CD4-positive, alpha-beta T cell (primary cell): ENCODE measurements around the gene TWF2. TPM values are rescaled to one million over a fixed set of nuclear protein-coding genes. Genes with fewer than 3 reads are reported as not detected.

Experiments used
- ATAC-seq: fragments of 200-7000 bp; cut with Tn5 transposase; one replicate; pipeline ENCODE4 v1.10.0; 2022; ENCODE audit warnings: mild to moderate bottlenecking; ENCODE audit not compliant: poor library complexity
- CTCF ChIA-PET: fragments of 350-600 bp; sonication (Branson Sonifier 250); formaldehyde crosslinking; loops from one replicate; lab custom pipeline; 2021; ENCODE audit warnings: antibody characterized with exemption, inconsistent platforms; lab: Charles Lee
- POLR2A ChIA-PET: fragments of 350-600 bp; sonication (Branson Sonifier 250); formaldehyde crosslinking; loops from one replicate; lab custom pipeline; 2021; ENCODE audit warnings: antibody characterized with exemption, inconsistent platforms; lab: Charles Lee
- DNase-seq, 14 experiments: peaks; one replicate each; pipeline ENCODE4 v3.0.0-alpha.2; 2013 to 2020; ENCODE audit warnings: mixed read lengths in 2 of 14
- H3K27ac ChIP-seq, 2 donors: one replicate each; pipeline versions ENCODE4 v1.5.1 to v1.7.0; 2013; ENCODE audit warnings: low read length in 2 of 2, low read depth in 1 of 2, mild to moderate bottlenecking in 1 of 2
- H3K27me3 ChIP-seq, 2 experiments: 1 replicate in 1 of 2; 2 replicates in 1 of 2; pipeline versions ENCODE4 v1.6.1 to v1.7.0; 2013; ENCODE audit warnings: low read length in 2 of 2, control low read depth in 1 of 2, mild to moderate bottlenecking in 1 of 2, moderate library complexity in 1 of 2; ENCODE audit not compliant: insufficient read depth in 2 of 2, control insufficient read depth in 1 of 2
- H3K36me3 ChIP-seq: one replicate; pipeline ENCODE4 v1.6.1; 2013; ENCODE audit warnings: low read length, control low read depth; ENCODE audit not compliant: insufficient read depth
- H3K4me1 ChIP-seq: one replicate; pipeline ENCODE4 v1.6.1; 2013; ENCODE audit warnings: low read length, control low read depth; ENCODE audit not compliant: insufficient read depth
- H3K4me3 ChIP-seq: one replicate; pipeline ENCODE4 v1.5.1; 2013; ENCODE audit warnings: mild to moderate bottlenecking, low read length, moderate library complexity
- H3K9me3 ChIP-seq, 2 experiments: 1 replicate in 1 of 2; 2 replicates in 1 of 2; pipeline versions ENCODE4 v1.6.1 to v1.7.0; 2013; ENCODE audit warnings: low read length in 2 of 2, mild to moderate bottlenecking in 2 of 2, control low read depth in 1 of 2, moderate library complexity in 1 of 2; ENCODE audit not compliant: control insufficient read depth in 1 of 2, insufficient read depth in 1 of 2
- H3K27ac Mint-ChIP-seq: one replicate; pipeline ENCODE4 v1.8.0; 2020; ENCODE audit warnings: mixed read lengths
- H3K27me3 Mint-ChIP-seq: one replicate; pipeline ENCODE4 v1.8.0; 2021; ENCODE audit warnings: mixed read lengths
- H3K36me3 Mint-ChIP-seq: one replicate; pipeline ENCODE4 v1.8.0; 2021; ENCODE audit warnings: low read depth, mixed read lengths
- H3K4me1 Mint-ChIP-seq: one replicate; pipeline ENCODE4 v1.8.0; 2021; ENCODE audit warnings: low read depth, mixed read lengths
- H3K4me3 Mint-ChIP-seq: one replicate; pipeline ENCODE4 v1.8.0; 2020; ENCODE audit warnings: mild to moderate bottlenecking, mixed read lengths
- H3K9me3 Mint-ChIP-seq: one replicate; pipeline ENCODE4 v1.8.0; 2020; ENCODE audit warnings: mixed read lengths
- intact Hi-C, 2 experiments: fragments of 100-400 bp; cut with DNase I in 1 of 2; cut with micrococcal nuclease in 1 of 2; formaldehyde crosslinking; loops; one replicate each; pipeline versions ENCODE4 v1.15.1 to v1.9.0; 2023 to 2025; cut with DNase I, micrococcal nuclease
- total RNA-seq, 174 experiments: library from RNA in 2 of 174; stranded (reverse) in 2 of 174; gene quantifications; one replicate each; pipeline ENCODE4 v1.2.3 and lab custom pipeline; 2021 to 2026
- TF ChIP-seq, protein P1 (sequence below): fragments of 200-600 bp; IDR thresholded peaks from one replicate; pipeline ENCODE4 v1.8.0; 2022; ENCODE audit warnings: antibody characterized with exemption, mild to moderate bottlenecking

TWF2 gene
- total RNA-seq, 2 experiments from 2014 or later, result 17.4 to 21.7 TPM

DNA sequence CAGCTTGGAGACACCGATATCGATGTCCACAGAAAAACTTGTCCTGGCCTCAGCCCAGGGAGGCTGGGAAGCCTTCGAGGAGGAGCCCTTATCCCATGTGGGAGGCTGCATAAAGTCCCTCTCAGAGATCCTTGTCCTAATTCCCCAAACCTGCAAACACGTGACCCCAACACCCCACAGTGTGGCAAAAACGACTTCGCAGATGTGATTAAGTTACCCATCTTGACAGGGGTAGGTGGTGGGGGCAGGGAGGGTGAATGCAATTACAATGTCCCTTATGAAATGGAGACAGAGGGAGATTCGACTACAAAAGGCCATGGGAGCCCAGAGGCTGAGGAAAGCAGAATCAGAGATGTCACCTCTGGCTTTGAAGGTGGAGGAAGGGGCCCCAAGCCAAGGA lies 11.2 kb downstream of the TWF2 start:
- peaks cover 57% of the 10 kb centered on the region for H3K36me3 Mint-ChIP-seq
- H3K27ac ChIP-seq, result peak overlapping the region in 1 of 2 donors; percentile 51
- ChIA-PET POLR2A (interaction anchor here (1.0 to 8.6 kb wide), 2 partner anchors 9 to 13 kb away, joined by 3 to 74 read pairs; partner anchors contain the start of gene TWF2), CTCF (interaction anchor here (3.0 kb wide), 1 partner anchor 111 kb away, joined by 18 read pairs; no protein-coding TSS in a partner anchor)
- peaks cover 58% of the 10 kb centered on the region for H3K4me1 Mint-ChIP-seq
- no peak overlapping the region for H3K4me3 Mint-ChIP-seq
- no peaks in the 10 kb centered on the region for H3K27me3 ChIP-seq
- intact Hi-C loops, result no loop called here
- H3K27ac Mint-ChIP-seq, result peak overlapping the region; percentile 17
- no peak overlapping the region for H3K4me3 ChIP-seq
- no peaks in the 10 kb centered on the region for H3K9me3 ChIP-seq
- no peaks in the 10 kb centered on the region for H3K27me3 Mint-ChIP-seq
- no peaks in the 10 kb centered on the region for H3K9me3 Mint-ChIP-seq
- peaks cover 50% of the 10 kb centered on the region for H3K36me3 ChIP-seq
- no peak for DNase-seq
- no peak for ATAC-seq
- TF ChIP-seq, protein P1, sequence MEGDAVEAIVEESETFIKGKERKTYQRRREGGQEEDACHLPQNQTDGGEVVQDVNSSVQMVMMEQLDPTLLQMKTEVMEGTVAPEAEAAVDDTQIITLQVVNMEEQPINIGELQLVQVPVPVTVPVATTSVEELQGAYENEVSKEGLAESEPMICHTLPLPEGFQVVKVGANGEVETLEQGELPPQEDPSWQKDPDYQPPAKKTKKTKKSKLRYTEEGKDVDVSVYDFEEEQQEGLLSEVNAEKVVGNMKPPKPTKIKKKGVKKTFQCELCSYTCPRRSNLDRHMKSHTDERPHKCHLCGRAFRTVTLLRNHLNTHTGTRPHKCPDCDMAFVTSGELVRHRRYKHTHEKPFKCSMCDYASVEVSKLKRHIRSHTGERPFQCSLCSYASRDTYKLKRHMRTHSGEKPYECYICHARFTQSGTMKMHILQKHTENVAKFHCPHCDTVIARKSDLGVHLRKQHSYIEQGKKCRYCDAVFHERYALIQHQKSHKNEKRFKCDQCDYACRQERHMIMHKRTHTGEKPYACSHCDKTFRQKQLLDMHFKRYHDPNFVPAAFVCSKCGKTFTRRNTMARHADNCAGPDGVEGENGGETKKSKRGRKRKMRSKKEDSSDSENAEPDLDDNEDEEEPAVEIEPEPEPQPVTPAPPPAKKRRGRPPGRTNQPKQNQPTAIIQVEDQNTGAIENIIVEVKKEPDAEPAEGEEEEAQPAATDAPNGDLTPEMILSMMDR, result no peak
- H3K4me1 ChIP-seq, result peaks cover 76% of the 10 kb centered on the region

DNA sequence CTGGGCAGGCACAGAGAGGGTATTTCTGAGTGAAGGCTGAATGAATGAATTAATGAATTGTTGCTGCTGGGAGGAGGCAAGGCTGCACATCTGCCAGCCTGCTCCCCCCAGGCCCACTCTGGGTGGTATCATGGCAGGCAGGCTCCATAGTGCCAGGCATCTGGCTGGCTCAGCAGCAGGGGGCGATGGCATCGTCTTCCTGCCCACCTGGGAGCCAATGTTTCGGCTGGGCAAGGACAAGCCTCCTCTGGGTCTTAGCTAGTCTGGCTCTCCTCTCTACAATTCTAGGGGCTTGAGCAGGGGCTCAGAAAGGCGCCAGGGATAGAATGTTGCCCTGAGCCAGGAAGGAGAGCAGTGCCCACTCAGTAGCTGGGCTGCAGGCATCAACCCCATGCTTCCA lies 11.8 kb downstream of the TWF2 start:
- intact Hi-C loops, result no loop called here
- H3K36me3 Mint-ChIP-seq, result peaks cover 50% of the 10 kb centered on the region
- DNase-seq (peak in 1 of 14 experiments; percentile 36), ATAC-seq (no peak)
- no peaks in the 10 kb centered on the region for H3K27me3 Mint-ChIP-seq
- H3K4me1 Mint-ChIP-seq, result peaks cover 62% of the 10 kb centered on the region
- Histone ChIP-seq H3K27ac (peak overlapping the region in 1 of 2 donors; percentile 51), H3K4me1 (peaks cover 76% of the 10 kb centered on the region), H3K27me3 (no peaks in the 10 kb centered on the region), H3K36me3 (peaks cover 46% of the 10 kb centered on the region), H3K9me3 (no peaks in the 10 kb centered on the region), H3K4me3 (no peak overlapping the region)
- ChIA-PET POLR2A (interaction anchor here (1.0 to 8.6 kb wide), 3 partner anchors 10 to 51 kb away, joined by 3 to 74 read pairs (median 15); partner anchors contain the start of genes TWF2 and WDR82), CTCF (interaction anchor here (3.0 kb wide), 1 partner anchor 112 kb away, joined by 18 read pairs; no protein-coding TSS in a partner anchor)
- H3K9me3 Mint-ChIP-seq, result no peaks in the 10 kb centered on the region
- TF ChIP-seq, protein P1, result no peak
- no peak overlapping the region for H3K4me3 Mint-ChIP-seq
- H3K27ac Mint-ChIP-seq, result peak overlapping the region; percentile 90

DNA sequence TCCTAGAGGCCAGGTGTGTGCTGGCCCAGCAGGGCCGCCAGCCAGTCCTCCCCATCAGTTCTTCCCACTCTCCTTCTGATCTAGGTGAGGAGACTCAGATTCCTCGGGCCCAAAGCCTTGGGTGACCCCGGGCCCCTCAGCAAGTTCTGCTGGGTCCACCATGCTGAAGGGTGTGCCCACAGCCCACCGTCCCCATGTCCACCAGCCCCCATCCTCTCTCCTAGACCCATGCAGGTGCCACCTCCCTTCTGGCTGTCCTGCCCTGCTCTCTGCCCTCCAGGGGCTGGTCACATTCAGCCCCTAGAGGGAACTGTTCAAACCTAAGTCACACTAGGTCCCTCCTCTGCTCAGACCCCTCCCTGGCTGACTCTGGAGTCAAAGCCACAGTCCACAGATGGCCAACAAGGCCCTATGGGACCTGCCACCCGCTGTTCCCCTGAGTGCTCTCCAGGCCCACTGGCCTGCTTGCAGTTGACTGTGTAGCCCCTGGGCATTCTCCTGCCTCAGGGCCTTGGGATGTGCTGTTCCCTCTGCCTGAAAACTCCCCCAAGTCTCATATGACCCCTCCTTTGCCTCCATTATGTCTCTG lies 12.6 kb downstream of the TWF2 start:
- H3K4me1 Mint-ChIP-seq, result peaks cover 65% of the 10 kb centered on the region
- H3K4me3 ChIP-seq, result no peak overlapping the region

More for the DNA sequence above, 12.6 kb downstream of the TWF2 start:
- H3K36me3 Mint-ChIP-seq, result peaks cover 44% of the 10 kb centered on the region
- H3K36me3 ChIP-seq, result peaks cover 38% of the 10 kb centered on the region
- no peaks in the 10 kb centered on the region for H3K9me3 ChIP-seq
- peak overlapping the region; percentile 90 for H3K27ac Mint-ChIP-seq
- DNase-seq, result peak in 2 of 14 experiments; percentile 17 to 24
- no peak for ATAC-seq
- H3K4me3 Mint-ChIP-seq, result peak overlapping the region; percentile 73
- H3K9me3 Mint-ChIP-seq, result no peaks in the 10 kb centered on the region
- ChIA-PET POLR2A (interaction anchor here (0.9 to 8.6 kb wide), 6 partner anchors 10 to 55 kb away, joined by 4 to 74 read pairs (median 10); partner anchors contain the start of genes TWF2 and WDR82), CTCF (interaction anchor here (3.0 kb wide), 1 partner anchor 113 kb away, joined by 18 read pairs; no protein-coding TSS in a partner anchor)
- intact Hi-C loops, result no loop called here
- H3K27me3 ChIP-seq, result no peaks in the 10 kb centered on the region
- H3K27ac ChIP-seq, result peak overlapping the region; percentile 51 to 64
- H3K4me1 ChIP-seq, result peaks cover 76% of the 10 kb centered on the region
- TF ChIP-seq, protein P1, result no peak
- H3K27me3 Mint-ChIP-seq, result no peaks in the 10 kb centered on the region
